Ishikawa (cell line): Measurements from ENCODE around the gene ANXA6.

Experiments
- CEBPB ChIP-seq: IDR thresholded peaks from 2 replicates; pipeline ENCODE4 v1.6.1; 2012
- CREB1 ChIP-seq: IDR thresholded peaks from 2 replicates; pipeline ENCODE4 v1.6.1; 2012; ENCODE audit warnings: low read depth
- EGR1 ChIP-seq: IDR thresholded peaks from 2 replicates; pipeline ENCODE4 v1.6.1; 2012
- EP300 ChIP-seq: IDR thresholded peaks from 2 replicates; pipeline ENCODE4 v1.6.1; 2012; ENCODE audit warnings: borderline replicate concordance
- FOXM1 ChIP-seq: IDR thresholded peaks from 2 replicates; pipeline ENCODE4 v1.6.1; 2012; ENCODE audit warnings: low read depth, borderline replicate concordance
- MAX ChIP-seq: IDR thresholded peaks from 2 replicates; pipeline ENCODE4 v1.6.1; 2012
- NFIC ChIP-seq: IDR thresholded peaks from 2 replicates; pipeline ENCODE4 v1.6.1; 2012
- RAD21 ChIP-seq: IDR thresholded peaks from 2 replicates; pipeline ENCODE4 v1.6.1; 2012; ENCODE audit warnings: low read depth
- REST ChIP-seq: IDR thresholded peaks from 2 replicates; pipeline ENCODE4 v1.6.1; 2012; ENCODE audit warnings: low read depth, mild to moderate bottlenecking
- TAF1 ChIP-seq: IDR thresholded peaks from 2 replicates; pipeline ENCODE4 v1.6.1; 2012; ENCODE audit warnings: low read depth, mild to moderate bottlenecking
- TCF12 ChIP-seq: IDR thresholded peaks from 2 replicates; pipeline ENCODE4 v1.6.1; 2012; ENCODE audit warnings: low read depth
- USF1 ChIP-seq: IDR thresholded peaks from 2 replicates; pipeline ENCODE4 v1.6.1; 2012
- YY1 ChIP-seq: IDR thresholded peaks from 2 replicates; pipeline ENCODE4 v1.6.1; 2012; ENCODE audit warnings: low read depth
- ZBTB7A ChIP-seq: IDR thresholded peaks from 2 replicates; pipeline ENCODE4 v1.6.1; 2012; ENCODE audit warnings: low read depth

- no peak for TF ChIP-seq TAF1
- no peak for TF ChIP-seq EP300
- TF ChIP-seq CEBPB: no peak
- no peak for TF ChIP-seq CREB1
- TF ChIP-seq EGR1: no peak
- no peak for TF ChIP-seq NFIC
- no peak for TF ChIP-seq ZBTB7A
- TF ChIP-seq REST: no peak
- TF ChIP-seq FOXM1: no peak
- no peak for TF ChIP-seq YY1
- no peak for TF ChIP-seq TCF12
- TF ChIP-seq MAX: no peak
- TF ChIP-seq RAD21: no peak
- TF ChIP-seq USF1: no peak
Measured at GRCh38 chr5:151142933-151143332, 14.6 kb downstream of the ANXA6 start.
